Fibroblast of upper back skin (primary cell): Measurements from ENCODE around the gene CHCHD6.

ENCODE experiments used
- DNase-seq: peaks from one replicate; pipeline ENCODE4 v3.0.0-alpha.2; 2013

The CHCHD6 gene

DNA sequence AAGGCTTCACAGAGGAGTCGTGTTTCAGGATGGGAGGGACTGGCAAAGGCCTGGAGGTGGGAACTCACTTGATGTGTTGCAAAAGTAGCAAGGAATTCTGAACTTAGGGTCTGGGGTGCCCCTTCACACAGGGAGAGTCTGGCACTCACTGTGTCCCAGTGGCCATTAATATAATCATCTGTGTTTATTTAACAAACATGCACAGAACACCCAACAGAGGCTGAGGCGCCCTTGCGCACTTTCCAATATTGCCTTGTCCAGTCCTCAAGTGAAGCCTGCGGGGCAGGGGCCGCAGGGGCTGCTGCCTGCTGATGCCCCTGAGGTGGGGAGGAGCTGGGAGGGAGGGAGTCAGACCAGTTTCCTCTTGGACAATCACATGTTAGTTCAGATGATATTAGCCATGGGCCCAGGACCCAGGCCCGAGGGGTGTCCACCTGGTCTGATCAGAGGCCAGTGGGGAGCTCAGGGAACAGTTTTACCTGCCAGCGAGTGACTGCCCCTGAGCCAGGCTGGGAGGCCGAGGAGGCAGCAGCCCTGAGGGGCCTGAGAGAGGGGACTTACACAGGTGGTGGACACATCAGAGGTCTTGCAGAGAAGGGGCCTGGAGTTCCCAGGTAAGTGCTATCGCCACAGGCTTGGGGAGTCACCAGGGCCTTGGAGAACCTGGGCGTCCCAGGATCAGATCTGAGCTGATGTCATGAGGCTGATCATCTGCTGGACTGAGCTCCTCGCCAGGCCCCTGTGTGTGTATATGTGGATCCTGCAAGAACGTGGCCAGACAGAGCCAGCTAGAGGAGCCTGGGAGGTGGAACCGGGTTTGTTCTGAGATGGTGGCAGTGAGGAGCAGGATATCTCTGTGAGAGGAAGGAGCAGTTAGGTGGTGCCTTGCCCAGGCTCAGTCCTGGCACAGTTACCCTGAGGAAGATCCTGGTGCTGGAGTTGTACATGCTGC is 35.3 kb upstream of the CHCHD6 start:
- DNase-seq = no peak

DNA sequence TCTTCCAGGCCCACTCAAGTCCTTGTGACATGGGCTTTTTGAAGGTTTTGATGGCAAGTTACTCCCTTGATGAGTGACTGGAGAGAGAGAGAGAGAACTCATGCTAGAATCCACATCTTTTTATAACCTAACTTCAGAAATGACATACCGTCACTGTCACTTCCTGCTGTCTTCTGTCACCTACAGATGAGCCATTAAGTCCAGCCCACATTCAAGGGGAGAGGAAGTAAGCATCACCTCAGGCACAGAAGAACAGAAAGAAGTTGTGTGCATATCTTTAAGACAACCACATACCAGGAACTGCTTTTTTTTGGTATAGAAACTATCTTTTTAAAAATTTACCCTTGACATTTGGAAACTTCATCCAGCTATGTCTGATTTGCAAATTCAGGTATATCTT is 32.5 kb upstream of the CHCHD6 start:
- no peak for DNase-seq

DNA sequence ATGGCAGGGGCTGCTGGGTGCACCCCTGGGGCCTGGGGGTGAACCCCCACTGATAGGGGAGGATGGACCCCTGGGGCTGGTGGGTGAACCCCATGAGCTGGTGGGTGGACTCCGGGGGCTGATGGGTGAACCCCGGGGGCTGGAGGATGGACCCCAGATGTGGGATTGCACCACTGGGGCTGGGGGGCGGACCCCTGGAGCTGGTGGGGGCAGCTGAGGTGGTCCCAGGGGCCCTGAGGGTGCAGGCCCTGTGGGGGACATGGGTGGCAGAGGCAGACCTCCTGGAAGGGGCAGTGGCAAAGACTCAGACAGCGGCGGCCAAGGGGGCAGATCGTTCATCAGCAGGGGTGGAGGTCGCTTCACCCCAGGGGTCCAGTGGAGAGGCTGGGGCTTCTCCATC is 31.7 kb upstream of the CHCHD6 start:
- no peak for DNase-seq

DNA sequence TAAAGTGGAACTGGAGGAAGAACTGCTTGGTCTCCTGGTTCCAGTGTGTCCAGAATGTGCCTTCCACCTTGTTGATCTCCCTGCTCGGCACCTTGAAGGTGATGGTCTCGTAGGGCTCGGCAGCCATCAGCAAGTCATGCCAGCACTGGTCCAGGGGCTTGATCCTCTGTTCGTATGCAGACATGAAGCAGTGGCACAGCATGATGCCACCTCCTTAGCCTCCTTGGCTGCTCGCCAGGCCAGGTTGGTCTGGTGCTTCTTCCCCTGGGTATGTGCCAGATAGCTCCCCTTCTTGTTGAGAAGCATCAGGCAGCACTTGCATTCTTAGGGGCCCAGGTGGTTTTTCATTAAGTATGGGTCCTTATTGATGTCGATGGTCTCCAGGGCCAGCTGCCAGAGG is 31.3 kb upstream of the CHCHD6 start:
- no peak for DNase-seq

DNA sequence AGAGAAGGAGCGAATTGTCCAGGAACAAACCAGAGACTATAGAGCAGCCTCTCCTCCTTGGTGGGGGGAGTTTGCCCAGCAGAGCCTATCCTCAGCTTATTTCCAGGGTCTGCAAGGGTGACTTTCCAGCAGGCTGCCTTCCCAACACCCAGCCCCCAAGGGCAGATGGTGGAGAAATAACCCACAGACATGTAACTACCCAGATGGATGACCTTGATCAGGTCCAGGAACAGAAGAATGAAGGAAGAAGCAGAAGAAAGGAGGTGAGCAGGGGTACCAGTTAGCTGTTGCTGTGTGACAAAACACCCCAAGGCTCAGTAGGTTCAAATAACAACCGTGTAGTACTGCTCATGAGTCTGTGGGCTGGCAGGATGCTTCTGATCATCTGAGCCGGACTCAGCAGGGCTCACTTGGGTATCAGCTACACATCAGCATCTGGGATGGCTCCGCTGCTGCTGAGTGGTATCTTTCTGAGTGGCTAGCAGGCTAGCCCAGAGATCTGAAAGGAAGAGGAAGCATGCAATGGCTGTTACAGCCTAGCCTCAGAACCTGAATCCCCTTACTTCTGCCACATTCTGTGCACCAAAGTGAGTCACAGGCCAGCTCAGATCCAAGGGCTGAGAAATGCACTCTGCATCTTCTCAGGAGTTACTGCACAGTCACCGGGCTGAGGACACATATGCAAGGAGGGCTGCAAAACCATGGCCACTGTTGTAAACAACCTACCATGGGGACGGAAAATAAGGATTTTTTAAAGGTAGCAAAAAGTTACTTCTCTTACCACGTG is 26.9 kb upstream of the CHCHD6 start:
- peak; percentile 34 for DNase-seq

DNA sequence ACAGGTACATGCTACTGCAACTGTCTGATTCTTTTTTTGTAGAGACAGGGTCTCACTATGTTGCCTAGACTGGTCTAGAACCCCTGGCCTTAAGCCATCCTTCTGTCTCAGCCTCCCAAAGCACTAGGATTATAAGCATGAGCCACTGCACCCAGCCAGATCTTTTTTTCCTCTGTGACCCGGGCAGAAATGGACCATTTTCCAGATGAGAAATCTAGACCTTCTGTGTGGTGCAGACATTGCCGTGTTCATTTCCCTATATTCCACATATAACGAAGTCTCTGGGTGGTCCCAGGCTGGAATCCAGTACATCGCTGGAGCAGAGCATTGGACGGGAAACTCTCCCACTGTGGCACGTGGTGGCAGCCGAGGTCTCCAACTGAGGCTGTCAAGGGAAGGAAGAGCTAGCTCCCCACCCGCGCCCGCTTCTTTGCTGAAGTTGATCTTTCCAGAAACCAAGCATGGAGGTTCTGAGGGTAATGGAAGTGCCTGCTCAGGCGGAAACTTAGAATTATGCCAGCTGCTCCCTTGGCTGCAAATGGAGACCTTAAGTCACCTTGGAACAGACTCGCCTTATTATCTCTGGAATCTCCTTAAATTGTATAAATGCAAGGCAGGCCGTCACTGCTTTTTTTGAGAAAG is 26.1 kb upstream of the CHCHD6 start:
- no peak for DNase-seq

DNA sequence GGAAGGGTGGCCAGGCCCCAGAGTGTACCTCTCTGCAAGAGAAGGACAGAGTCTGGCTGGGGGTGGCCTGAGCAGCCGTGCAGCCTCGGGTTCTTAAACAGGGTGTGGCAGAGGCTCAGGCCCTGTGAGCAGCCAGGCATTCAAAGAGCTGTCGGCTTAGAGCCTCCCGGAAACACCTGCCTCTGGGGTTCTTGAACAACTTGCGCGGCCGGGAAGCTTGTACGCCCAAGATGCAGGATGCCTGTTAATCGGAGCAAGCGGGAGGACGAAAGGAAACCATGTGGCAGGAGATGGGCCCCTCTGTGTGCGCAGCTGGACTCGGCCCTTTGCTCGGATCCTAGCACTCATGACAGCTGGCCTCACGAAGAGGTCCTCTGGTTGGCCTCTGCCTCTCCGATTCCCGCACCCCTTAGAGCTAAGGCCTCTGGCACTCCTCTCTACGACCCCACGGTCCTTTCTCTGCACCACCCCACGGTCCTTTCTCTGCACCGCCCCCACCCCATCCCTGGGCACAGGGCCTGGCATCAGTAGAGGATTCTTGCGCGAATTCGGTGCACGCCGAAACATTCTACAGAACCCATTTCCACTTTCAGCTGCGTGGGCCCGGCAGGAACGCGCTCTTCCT is 25.2 kb upstream of the CHCHD6 start:
- no peak for DNase-seq

DNA sequence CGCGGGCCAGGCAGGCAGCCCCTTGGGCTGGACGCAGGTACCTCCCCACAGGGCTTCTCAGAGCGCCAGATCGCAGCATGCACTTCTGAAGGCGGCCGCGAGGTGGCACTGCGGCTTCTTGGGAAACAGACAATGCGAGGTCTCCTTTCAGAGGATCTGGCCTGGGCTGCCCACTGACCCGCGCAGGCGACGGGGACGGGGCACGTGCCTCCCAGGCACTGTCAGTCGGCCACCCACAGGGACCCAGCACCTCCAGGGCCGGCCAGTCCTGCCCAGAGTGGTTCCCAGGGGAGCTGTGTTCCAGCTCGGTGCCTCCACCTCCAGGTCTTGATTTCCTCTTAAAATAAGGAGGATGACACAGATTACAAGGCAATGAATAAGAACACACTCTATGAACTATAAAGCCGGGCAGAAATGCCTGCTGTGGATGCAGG is 24.7 kb upstream of the CHCHD6 start:
- DNase-seq = peak; percentile 71

DNA sequence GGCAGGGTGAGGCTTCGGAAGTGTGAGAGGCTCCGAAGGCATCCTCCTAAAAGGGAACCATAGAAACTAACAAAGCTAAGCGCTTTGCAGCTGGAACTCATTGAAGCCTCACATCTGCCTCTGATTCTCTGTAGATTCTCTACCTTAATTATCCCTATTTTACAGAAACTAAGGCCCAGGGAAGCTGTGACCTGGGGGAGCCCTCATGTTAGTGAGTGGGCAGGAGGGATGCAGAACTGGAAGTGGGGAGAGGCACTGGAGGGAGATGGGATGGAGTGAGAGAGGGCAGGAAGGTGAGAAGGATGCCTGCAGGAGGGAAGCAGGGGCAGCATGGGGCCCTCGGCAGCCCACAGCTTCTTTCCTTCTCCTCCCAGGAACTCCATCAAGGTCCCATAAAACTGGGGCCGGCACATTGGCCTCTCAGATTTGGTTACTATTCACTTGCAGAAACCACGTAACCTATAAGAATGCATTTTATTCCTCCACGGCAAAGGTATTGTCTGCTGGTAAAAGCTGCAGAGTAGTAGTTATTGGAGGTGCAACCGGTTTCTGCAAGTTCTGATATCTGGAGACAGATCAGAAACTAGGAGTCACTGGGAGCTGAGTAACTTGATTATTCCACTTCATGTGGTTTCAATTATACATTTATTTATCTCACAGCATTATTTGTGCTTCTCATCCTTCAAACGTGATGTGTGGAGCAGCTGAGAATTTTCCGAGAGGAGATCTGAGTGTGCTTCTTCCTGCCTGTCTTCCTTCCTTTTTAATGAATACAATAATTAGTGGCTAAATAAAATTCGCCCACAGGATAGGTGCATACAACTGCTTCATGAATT is 24.0 kb upstream of the CHCHD6 start:
- peak; percentile 25 for DNase-seq

DNA sequence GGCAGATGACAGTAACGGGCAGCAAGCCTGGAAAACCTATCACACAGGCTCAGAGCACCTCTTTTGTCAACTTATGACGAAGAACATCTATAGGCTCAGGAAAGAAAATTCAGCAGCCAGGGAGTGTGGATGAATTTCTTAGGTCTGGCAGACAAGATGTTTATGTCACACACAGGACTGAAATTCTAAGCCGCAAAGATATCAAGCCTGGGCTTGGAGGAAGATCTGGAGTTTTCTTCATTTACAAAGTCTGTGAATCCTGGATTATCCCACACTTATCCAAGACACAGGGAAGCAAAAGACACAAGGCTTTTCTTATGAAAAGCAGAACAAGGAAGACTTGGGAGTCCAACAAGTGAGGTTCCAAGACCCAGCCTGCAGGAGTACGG is 23.4 kb upstream of the CHCHD6 start:
- DNase-seq = no peak

DNA sequence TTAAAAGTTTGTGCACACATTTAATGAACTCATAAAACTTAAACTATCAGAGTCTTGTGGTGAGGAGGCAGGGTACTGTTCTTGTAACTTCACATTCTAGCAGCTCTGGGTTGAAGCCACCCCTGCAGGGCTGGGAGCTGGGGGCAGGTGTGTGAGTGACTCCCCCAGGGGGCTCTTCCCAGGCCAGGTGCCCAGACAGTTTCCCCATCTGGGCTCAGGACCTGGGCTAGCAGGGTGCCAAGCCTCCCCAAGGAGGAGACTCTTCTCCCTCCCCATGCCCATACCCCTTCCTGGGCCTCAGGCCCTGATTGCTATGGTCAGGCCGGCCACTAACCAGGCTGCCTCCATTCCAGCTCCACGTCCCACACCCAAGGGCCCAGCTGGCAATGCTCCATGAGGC is 22.0 kb upstream of the CHCHD6 start:
- no peak for DNase-seq

DNA sequence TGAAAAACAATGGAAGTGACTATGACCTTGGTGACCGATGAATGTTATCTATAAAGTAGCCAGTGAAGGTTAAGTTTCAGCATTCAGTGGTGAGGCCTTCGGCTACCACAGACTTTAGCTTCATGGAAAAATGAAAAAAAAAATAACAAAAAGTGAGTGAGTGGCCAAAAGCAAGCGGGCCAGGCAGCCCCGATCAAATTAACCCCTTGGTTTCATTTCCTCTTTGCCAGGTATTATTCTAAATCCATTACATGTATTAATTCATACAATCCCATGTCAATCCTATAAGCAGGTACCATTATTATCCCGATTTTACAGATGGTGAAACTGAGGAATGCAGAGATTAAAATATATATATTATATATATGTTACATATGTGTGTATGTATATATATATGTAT is 21.0 kb upstream of the CHCHD6 start:
- DNase-seq = no peak

DNA sequence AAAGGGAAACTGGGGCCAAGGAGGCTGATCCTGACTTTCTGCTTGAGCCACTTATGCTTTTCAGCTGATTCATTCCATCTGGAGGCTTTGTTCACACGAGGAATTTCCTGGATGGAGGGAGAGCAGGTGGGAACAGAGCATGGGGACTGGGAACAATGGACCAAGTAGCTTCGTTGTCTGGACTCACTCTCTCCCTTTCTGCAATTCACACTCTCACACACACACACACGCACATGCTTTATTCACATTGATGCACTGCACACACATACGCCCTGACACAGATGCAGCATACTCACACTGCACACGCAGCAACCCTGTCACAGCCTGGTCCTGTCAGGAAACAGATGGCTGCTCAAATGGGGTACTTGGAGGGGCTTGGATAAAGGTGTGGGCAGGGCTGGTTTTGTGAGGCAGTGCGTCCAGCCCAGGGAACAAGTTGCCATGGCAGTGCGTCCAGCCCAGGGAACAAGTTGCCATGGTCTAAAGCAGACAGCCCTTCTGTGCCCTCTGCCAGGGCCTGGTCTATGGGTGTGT is 19.8 kb upstream of the CHCHD6 start:
- peak; percentile 56 for DNase-seq

DNA sequence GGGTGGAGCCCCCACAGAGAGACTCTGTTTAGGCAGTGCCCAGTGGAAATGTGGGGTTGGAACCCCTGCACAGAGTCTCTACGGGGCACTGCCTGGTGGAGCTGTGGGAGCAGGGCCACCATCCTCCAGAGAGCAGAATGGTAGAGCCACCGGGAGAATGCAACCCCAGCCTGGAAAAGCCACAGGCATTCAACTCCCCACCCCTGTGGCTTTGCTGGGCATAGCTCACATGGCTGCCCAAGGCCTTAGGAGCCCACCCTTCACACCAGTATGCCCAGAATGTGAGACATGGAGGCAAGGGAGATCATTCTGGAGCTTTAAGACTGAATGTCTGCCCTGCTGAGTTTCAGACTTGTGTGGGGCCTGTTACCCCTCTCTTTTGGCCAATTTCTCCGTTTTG is 19.0 kb upstream of the CHCHD6 start:
- DNase-seq = peak; percentile 17

DNA sequence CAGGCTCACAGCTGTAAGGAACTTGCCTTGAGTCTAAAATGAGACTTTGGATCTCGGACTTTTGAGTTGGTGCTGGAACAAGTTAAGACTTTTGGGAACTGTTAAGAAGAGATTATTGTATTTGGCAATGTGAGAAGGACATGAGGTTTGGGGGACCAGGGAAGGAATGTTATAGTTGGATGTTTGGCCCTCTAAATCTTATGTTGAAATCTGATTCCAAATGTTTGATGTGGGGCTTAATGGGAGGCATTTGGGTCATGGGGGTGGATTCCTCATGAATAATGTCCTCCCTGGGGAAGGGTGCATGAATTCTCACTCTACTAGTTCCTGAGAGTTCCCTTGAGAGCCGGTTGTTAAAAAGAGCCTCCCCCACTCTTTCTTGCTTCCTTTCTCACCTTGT is 18.5 kb upstream of the CHCHD6 start:
- DNase-seq = peak; percentile 63

DNA sequence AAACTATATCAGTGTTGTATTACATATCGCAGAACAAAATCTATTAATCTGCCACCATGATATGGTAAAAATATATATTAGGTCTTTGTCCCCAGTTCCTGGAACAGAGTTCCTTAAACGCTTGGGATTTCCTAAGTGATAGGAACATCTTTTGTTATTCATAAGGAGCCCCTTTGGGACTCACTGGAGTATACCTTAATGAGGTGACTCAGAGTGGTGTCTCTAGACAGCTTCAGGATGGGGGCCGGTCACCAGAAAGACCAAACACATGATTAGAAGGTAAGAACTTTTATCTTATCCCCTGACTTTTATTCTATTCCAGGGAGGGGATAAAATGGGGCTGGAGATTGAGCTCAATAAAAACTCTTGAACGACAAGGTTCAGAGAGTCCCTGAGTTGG is 12.3 kb upstream of the CHCHD6 start:
- no peak for DNase-seq

DNA sequence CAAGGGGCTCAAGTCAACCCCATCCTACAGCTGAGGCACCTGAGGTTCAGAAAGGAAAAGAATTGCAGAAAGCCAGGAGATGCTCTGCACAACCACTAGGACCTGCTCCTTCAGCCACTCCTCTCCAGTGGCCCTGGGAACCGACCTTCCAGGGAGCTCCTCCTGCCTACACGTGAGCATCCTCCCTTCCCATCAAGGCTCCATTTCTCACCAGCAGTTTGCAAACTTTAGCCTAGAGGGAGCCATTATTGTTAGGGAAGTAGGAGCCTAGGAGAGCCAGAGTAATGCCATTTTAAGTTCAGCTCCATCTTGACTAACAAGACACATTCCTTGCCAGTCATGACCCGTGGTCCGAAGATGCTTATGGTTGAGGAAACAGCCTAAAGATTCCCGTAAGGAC is 11.2 kb upstream of the CHCHD6 start:
- DNase-seq = no peak

DNA sequence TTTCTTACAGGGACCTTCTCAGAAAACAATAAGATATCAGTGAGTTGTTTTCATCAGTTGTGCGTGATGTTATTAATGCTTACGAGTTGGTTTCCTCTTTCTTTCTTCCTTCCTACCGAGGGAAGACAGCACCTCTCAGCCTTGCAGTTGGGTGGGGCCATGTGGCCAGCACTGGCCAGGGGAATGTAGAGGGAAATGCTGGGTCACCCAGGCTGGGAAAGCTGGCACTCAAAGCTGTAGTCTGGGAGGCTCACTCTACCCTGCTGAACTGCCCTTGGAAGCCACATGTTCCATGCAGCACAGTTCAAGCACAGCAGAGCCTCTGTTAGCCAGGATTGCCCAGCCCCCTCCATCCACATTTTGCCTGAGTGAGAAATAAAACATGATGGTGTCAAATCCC is 10.1 kb upstream of the CHCHD6 start:
- DNase-seq = no peak

DNA sequence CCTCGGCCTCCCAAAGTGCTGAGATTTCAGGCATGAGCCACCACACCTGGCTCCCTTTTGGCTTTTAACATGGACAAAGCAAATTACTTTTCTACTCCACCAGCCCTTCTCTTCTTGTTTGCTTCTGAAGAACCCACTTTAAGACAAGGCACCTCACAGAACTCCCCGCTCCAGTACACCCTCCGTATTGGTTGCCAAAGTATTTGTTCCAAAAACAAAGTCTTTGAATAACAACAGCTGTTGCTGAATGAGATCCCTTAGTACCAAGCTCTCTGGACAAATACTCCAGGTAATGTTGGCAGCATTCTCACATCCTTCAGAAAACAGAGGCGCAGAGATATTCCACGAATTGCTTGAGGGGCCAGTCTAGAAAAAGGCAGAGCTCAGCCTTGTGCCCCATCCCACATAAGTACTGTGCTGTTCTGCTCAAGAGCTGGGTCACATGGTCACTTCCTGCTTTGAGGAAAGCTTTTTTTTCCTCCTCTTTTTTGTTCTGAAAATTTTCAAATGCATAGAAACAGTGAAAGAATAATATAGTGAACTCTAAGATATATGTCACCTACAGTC is 7.3 kb upstream of the CHCHD6 start:
- no peak for DNase-seq

DNA sequence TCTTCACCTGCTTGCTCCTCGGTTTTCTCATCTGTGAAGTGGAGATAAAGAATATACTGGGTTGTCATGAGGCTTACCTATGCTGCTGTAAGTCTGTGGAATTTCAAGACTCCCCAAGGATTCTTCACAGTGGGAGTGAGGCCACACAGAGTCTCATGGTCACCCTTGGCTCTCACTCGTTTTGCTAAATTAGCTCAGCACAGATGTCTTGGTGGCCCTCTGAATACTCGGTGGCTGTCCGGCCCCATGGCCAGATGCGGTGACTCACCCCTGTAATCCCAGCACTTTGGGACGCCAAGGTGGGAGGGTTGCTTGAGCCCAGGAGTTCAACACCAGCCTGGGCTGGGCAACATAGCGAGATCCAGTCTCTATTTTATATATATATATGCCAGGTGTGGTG is 5.0 kb upstream of the CHCHD6 start:
- DNase-seq = no peak

DNA sequence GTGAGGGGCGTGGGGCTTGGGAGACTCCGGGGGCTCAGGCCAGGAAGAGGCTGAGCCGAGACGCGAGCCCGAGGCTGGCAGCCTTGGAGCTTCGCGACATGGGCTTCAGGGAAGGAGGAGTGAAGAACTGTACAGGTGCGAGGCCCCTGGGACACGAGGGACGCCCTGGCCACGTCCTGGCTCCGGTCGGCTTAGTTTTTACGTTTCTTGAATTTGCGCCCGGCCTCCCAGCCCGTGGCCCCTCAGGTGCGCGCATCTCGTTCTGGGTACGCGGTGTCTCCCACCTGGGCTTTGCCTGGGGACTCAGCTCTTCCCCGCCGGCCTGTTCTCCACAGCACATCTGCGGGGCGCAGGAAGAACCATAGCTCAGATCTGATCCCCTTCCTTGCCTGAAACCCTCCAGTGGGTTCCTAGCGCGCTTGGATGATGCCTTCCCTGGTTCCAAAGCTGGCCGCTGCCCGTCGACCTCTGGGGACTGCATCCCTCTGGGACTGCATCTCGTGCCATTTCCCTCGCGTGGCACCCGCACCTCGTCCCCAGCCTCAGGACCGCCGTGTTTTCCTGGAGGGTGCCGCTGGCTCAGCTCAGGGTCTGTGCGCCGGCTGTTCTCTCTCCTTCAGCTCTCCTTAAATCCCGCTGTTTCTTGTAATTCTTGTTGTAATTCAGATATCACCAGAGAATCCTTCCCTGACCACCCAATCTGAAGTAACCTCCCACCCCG is 614 bp downstream of the CHCHD6 start:
- no peak for DNase-seq
